Transverse colon (tissue), 3 donors: ENCODE results near the gene SNRPA.

Experiments
- EP300 ChIP-seq: sonication (generic); formaldehyde crosslinking; IDR thresholded peaks from one replicate; pipeline ENCODE4 v1.6.1; 2017; ENCODE audit warnings: antibody characterized with exemption, low read depth
- TF ChIP-seq, protein P1 (sequence below), 5 experiments: fragments of 200-600 bp in 3 of 5; fragments of 450-650 bp in 2 of 5; sonication (generic) in 3 of 5; IDR thresholded peaks; 1 replicate in 2 of 5; 2 replicates in 3 of 5; pipeline ENCODE4 v1.5.1; 2016 to 2017; ENCODE audit warnings: antibody characterized with exemption in 5 of 5, inconsistent platforms in 3 of 5, mild to moderate bottlenecking in 2 of 5, moderate library complexity in 1 of 5

DNA sequence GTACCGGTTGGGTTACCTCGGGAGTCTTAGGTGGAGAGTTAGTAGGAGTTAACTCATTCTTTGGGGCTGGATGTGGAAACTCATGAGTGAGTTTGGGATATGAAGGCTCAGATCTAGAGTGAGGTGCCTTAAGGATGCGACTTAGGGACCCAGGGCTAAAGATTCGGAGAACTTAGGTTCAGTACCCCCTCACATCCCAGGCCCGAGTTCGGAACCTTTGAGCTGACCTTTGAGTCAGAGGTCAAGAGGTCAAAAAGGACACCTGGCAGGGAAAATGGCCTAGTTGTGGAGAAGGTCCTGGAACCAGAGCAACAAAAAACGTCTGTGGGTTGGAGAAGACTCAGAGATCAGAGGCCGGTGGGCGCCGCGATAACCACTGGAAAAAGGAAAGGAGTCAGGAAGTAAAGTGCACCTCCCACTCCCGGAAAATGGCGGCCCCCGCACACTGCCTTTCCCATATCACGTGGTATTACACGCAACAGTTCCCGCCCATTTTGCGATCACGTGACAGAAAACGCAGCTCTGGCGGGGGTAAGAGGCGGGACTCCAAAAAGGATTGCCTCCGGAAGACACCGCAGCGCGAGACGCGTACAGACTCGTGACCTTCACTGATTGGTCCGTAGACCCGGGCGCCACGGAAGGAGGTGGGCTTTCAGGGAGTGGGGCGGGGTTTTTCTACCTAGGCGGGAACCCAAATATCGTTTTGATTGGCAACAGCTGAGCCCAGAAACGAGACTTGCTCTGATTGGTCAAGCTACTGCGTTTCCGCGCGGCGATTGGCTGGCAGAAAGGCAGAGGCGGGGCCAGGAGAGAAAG is 737 bp upstream of the SNRPA start, which contains the start of gene ACTMAP:
- TF ChIP-seq, protein P1, sequence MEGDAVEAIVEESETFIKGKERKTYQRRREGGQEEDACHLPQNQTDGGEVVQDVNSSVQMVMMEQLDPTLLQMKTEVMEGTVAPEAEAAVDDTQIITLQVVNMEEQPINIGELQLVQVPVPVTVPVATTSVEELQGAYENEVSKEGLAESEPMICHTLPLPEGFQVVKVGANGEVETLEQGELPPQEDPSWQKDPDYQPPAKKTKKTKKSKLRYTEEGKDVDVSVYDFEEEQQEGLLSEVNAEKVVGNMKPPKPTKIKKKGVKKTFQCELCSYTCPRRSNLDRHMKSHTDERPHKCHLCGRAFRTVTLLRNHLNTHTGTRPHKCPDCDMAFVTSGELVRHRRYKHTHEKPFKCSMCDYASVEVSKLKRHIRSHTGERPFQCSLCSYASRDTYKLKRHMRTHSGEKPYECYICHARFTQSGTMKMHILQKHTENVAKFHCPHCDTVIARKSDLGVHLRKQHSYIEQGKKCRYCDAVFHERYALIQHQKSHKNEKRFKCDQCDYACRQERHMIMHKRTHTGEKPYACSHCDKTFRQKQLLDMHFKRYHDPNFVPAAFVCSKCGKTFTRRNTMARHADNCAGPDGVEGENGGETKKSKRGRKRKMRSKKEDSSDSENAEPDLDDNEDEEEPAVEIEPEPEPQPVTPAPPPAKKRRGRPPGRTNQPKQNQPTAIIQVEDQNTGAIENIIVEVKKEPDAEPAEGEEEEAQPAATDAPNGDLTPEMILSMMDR (IDR thresholded peaks at IDR 0.05): peak in 1 of 5 experiments; percentile 19
- TF ChIP-seq EP300: no peak
